ENCODE results near the gene PELI2.

PELI2 gene

DNA sequence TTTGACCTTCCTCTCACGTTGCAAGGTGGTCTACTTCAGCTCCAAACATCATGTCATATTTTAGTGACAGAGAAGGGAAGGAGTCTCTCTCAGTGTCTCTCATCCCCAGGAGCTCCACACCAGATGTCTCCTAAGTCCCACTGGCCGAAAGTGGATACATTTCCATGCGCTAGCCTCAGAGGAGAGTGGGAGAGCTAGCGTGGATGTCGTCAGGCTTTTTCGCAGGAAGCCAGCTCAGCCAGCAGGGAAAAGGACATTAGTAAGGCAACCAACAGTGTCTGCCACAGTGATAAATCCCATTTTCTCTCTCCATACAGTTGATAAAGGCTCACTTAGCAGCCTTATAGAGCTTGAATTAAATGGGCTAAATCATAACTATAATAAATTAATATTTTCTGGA is 155.7 kb downstream of the PELI2 start:
- H3K4me3 ChIP-seq (ENCODE audit: low read depth, low read length) = no peak overlapping the region
- DNase-seq (ENCODE audit: low read depth) = no peak
- no peak for TF ChIP-seq CTCF (IDR thresholded peaks at IDR 0.05; ENCODE audit: control insufficient read depth, extremely low read depth, insufficient read depth)

DNA sequence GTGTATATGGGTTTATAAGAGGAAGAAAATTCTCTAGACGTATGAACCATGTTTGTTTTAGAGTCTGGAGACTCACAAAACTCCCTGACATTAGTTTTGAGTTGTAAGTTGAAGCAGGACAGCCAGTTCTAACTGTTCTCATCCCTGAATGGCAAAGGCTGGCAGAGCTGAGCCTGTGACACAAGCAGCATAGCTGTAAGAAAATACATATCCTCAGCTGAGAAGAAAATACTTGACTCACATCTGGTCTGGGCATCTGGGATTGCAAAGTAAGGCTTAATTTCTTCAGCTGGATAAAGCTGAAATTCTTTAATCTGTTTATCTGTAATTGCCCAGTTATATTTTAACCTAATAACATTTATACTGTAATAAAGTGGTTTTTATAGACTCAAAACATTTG is 156.3 kb downstream of the PELI2 start:
- no peak overlapping the region for H3K4me3 ChIP-seq (ENCODE audit: low read depth, low read length)
- no peak for TF ChIP-seq CTCF (IDR thresholded peaks at IDR 0.05; ENCODE audit: control insufficient read depth, extremely low read depth, insufficient read depth)
- DNase-seq (ENCODE audit: low read depth) = peak; percentile 43

DNA sequence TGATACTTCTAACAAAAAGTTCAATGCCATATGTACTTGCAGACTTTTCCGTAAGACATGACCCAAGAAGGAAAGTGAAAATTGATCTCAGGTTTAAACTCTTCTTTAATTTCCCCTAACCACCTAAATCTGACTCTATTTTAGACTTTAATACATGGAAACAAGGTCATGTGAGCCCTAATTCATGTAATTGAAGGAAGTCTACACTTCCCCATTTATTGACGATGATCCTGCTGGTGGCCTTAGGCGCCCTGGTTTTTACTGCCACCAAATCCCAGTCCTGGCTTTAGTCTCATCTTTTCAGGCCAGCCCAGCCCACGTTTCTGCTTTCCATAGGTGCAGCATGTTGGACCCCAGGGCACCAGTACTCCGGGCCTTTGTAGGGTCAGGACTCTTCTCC is 157.9 kb downstream of the PELI2 start:
- no peak overlapping the region for H3K4me3 ChIP-seq (ENCODE audit: low read depth, low read length)
- no peak for TF ChIP-seq CTCF (IDR thresholded peaks at IDR 0.05; ENCODE audit: control insufficient read depth, extremely low read depth, insufficient read depth)
- DNase-seq (ENCODE audit: low read depth) = no peak

DNA sequence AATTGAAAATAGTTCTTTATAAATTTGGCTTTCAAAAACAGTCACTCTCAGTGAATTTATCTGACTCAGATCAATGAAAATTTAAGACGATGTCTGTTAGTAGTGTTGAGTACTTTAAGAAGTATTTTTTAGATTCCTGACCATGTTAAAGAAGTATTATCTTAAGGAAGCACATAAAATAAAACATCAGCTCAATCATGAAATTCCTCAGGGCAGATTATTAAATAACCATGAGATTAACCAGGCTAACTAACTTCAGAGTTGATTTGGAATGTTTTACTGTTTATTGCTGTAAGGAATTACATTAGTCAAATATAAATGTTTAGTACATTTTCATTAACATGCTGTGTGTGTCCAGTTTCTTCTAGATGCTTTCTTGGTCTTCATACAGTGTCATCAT is 160.2 kb downstream of the PELI2 start:
- no peak for TF ChIP-seq CTCF (IDR thresholded peaks at IDR 0.05; ENCODE audit: control insufficient read depth, extremely low read depth, insufficient read depth)

DNA sequence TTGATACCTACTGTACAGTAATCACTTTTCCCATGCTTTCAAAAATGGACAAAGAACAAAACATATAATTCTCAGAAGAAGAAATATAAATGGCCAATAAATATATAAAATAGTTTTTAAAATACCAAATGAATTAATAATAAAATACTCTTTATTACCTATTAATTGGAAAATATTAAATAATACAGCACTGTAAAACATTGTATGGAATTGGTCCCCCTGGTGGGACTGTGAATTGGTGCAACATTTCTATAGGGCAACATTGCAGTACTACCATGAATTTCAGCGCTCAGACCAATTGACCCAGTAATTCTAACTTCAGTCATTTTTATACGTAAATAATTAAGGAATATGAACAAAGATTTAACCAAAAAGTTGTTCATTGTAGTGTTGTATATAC is 162.6 kb downstream of the PELI2 start:
- H3K4me3 ChIP-seq (ENCODE audit: low read depth, low read length) = no peak overlapping the region
- TF ChIP-seq CTCF (IDR thresholded peaks at IDR 0.05; ENCODE audit: control insufficient read depth, extremely low read depth, insufficient read depth) = peak; percentile 27; the same call in 1 of the 2 replicates
- no peak for DNase-seq (ENCODE audit: low read depth)

More for the DNA sequence above, 160.2 kb downstream of the PELI2 start:
- no peak for DNase-seq (ENCODE audit: low read depth)
- no peak overlapping the region for H3K4me3 ChIP-seq (ENCODE audit: low read depth, low read length)

GRCh38 chr14:56282179-56282578 is 164.0 kb downstream of the PELI2 start:
- no peak for TF ChIP-seq CTCF (IDR thresholded peaks at IDR 0.05; ENCODE audit: control insufficient read depth, extremely low read depth, insufficient read depth)
- DNase-seq (ENCODE audit: low read depth) = no peak
- no peak overlapping the region for H3K4me3 ChIP-seq (ENCODE audit: low read depth, low read length)

GRCh38 chr14:56284641-56285040 is 166.4 kb downstream of the PELI2 start:
- no peak for TF ChIP-seq CTCF (IDR thresholded peaks at IDR 0.05; ENCODE audit: control insufficient read depth, extremely low read depth, insufficient read depth)
- DNase-seq (ENCODE audit: low read depth) = no peak
- no peak overlapping the region for H3K4me3 ChIP-seq (ENCODE audit: low read depth, low read length)
